HG02623 (cell line): ENCODE measurements around the gene ESYT2.

ENCODE experiments used
- ATAC-seq: cut with Tn5 transposase; IDR thresholded peaks from one replicate; pipeline ENCODE4 v1.9.1; 2021; ENCODE audit warnings: moderate library complexity; ENCODE audit not compliant: unreplicated experiment

ESYT2 gene

GRCh38 chr7:158729646-158730382 is 99.5 kb downstream of the ESYT2 start:
- no peak for ATAC-seq

- ATAC-seq, result no peak
Observed at GRCh38 chr7:158728911-158729645, 100.2 kb downstream of the ESYT2 start.

GRCh38 chr7:158727690-158728089 is 101.6 kb downstream of the ESYT2 start:
- no peak for ATAC-seq

- ATAC-seq, result no peak
Observed at GRCh38 chr7:158726277-158726807, 103.0 kb downstream of the ESYT2 start.

GRCh38 chr7:158725506-158725800 is 103.9 kb downstream of the ESYT2 start:
- ATAC-seq, result no peak

GRCh38 chr7:158724658-158725505 is 104.4 kb downstream of the ESYT2 start:
- ATAC-seq, result no peak

GRCh38 chr7:158723714-158724385 is 105.5 kb downstream of the ESYT2 start:
- ATAC-seq, result no peak

- ATAC-seq, result no peak
Observed at GRCh38 chr7:158723266-158723665, 106.0 kb downstream of the ESYT2 start.

- ATAC-seq, result no peak
Observed at GRCh38 chr7:158722574-158723237, 106.6 kb downstream of the ESYT2 start.

GRCh38 chr7:158720112-158720511 is 109.2 kb downstream of the ESYT2 start:
- no peak for ATAC-seq

GRCh38 chr7:158716802-158717201 is 112.5 kb downstream of the ESYT2 start:
- no peak for ATAC-seq

- peak; percentile 53 for ATAC-seq
Observed at GRCh38 chr7:158710651-158711102, 118.6 kb downstream of the ESYT2 start.

- ATAC-seq, result no peak
Observed at GRCh38 chr7:158707610-158708009, 121.7 kb downstream of the ESYT2 start.

- ATAC-seq, result no peak
Observed at GRCh38 chr7:158706710-158707590, 122.4 kb downstream of the ESYT2 start.

GRCh38 chr7:158706273-158706704 is 123.0 kb downstream of the ESYT2 start:
- ATAC-seq, result no peak

- ATAC-seq, result no peak
Observed at GRCh38 chr7:158705234-158705850, 124.0 kb downstream of the ESYT2 start.

- peak; percentile 97 for ATAC-seq
Observed at GRCh38 chr7:158704524-158705233, 124.6 kb downstream of the ESYT2 start, which contains the start of gene NCAPG2. Gene NCAPG2 (minus strand): TSS chr7:158704804. CDS start chr7:158701899, 2,905 bp downstream.
